Activated naive CD4-positive, alpha-beta T cell treated with anti-CD3 and anti-CD28 coated beads for 36 hours (primary cell): ENCODE measurements around the gene GAB4. TPM values are rescaled to one million over a fixed set of nuclear protein-coding genes. Genes with fewer than 3 reads are reported as not detected.

Experiments used
- CTCF ChIA-PET: fragments of 350-600 bp; sonication (Branson Sonifier 250); formaldehyde crosslinking; loops from one replicate; lab custom pipeline; 2021; ENCODE audit warnings: antibody characterized with exemption; lab: Charles Lee
- DNase-seq: peaks from one replicate; pipeline ENCODE4 v3.0.0-alpha.2; 2020
- H3K27ac Mint-ChIP-seq: one replicate; pipeline ENCODE4 v1.8.0; 2021; ENCODE audit warnings: mild to moderate bottlenecking, mixed read lengths
- H3K27me3 Mint-ChIP-seq: one replicate; pipeline ENCODE4 v1.8.0; 2021; ENCODE audit warnings: low read depth, mixed read lengths
- H3K36me3 Mint-ChIP-seq: one replicate; pipeline ENCODE4 v1.8.0; 2021; ENCODE audit warnings: low read depth, mixed read lengths
- H3K4me1 Mint-ChIP-seq: one replicate; pipeline ENCODE4 v1.8.0; 2021; ENCODE audit warnings: low read depth, mixed read lengths
- H3K4me3 Mint-ChIP-seq: one replicate; pipeline ENCODE4 v1.8.0; 2021; ENCODE audit warnings: mild to moderate bottlenecking, moderate library complexity, mixed read lengths
- H3K9me3 Mint-ChIP-seq: one replicate; pipeline ENCODE4 v1.8.0; 2021; ENCODE audit warnings: mixed read lengths
- intact Hi-C: fragments of 100-400 bp; cut with micrococcal nuclease; formaldehyde crosslinking; loops from one replicate; pipeline ENCODE4 v1.15.1; 2023
- total RNA-seq, 2 experiments: library from RNA; stranded (reverse); gene quantifications; one replicate each; pipeline ENCODE4 v1.2.3, GENCODE V29; 2021

Gene GAB4
- total RNA-seq, 2 experiments from 2014 or later: not detected

DNA sequence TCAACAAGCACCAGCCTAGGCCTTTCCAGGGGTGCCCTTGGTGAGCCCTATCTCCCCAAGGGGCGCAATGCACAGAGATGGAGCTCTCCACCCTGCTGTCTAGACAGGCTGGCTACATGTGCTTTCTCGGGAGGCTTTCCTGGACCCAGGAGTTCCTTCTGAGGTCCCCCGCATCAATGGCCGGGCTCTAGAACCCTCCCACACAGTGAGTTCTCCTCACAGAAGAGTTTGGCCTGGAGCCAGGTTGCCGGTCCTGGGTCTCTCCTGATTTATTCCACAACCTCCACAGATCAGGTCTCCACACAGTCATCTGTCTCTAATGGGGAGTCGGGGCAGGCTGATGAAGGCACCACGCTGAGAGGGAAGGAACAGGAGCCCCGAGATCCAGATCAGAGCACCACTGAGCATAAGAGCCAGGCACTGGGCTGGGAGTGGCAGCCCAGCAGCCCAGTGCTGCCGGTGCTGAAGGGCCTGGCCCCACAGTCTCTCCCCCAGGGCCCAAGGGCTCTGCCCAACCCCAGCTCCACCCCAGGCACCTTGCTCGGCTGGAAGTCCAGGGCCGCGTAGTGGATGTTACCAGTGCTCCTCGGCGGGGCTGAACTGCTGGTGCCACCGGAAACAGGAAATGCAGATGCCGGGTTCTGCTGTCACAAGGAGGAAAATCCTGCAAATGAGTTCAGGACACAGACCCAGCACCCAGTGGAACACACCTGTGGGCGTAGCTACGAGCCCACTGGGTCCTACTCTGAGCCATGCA, 44.7 kb downstream of the GAB4 start:
- Mint-ChIP-seq H3K9me3 (no peaks in the 10 kb centered on the region), H3K4me1 (no peaks in the 10 kb centered on the region), H3K4me3 (no peak overlapping the region), H3K27me3 (no peaks in the 10 kb centered on the region), H3K27ac (no peak overlapping the region), H3K36me3 (no peaks in the 10 kb centered on the region)
- CTCF ChIA-PET: no interaction called here
- intact Hi-C loops: no loop called here
- no peak for DNase-seq

DNA sequence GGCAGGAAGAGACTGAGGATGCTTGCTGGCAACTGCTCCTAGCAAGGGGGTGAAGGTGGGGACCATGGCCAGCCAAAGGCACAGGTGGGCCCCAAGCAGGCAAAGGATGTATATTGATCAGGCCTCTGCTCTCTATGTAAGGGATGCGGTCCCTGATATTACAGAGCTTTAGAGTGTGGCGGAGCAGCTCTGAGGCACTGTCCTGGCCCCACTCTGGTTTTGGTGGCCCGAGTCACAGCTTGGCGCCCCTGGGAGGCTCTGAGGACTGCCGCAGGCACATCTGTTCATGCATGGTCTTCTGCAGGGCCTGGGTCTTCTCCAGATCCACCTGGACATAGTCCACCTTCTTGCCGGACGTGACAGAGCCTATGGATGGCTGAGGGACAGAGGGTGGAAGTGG, 45.5 kb downstream of the GAB4 start:
- Mint-ChIP-seq H3K9me3 (no peaks in the 10 kb centered on the region), H3K36me3 (no peaks in the 10 kb centered on the region), H3K4me1 (no peaks in the 10 kb centered on the region), H3K4me3 (no peak overlapping the region), H3K27ac (no peak overlapping the region), H3K27me3 (no peaks in the 10 kb centered on the region)
- DNase-seq: no peak
- CTCF ChIA-PET: no interaction called here
- intact Hi-C loops: no loop called here

DNA sequence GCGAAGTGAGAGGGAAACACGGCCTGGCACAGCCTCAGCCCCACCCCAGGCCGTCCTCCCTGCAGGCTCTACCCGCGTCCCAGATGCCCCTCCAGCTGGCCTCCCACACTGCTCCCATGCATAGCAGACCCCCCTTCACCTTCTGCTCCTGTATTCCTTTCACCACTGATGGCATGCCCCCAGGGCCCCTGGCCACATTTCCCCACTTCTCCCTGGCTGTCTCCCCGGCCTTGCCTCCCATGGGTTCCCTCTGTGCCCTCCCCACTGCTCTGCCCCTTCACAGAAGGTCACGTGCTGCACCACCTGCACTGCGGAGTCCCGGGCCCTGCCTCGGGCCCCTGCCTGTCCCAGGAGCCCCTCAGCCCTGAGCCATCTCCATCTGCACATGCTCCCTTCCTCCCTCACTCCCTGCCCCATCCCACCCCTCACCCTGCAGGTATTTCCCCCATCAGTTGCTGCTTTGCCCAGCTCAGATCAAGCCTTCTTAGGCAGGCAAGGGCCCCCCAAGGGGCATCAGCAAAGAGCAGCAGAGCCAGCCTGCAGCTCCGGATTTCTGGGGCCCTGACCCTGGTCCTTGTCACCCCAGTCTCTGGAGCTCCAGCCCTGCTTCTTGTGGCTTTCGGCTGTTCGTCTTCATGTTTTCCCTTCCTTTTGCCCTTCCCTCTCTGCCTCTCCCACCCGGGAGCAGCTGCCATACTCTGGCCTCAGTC, 46.4 kb downstream of the GAB4 start:
- Mint-ChIP-seq H3K36me3 (no peaks in the 10 kb centered on the region), H3K27me3 (no peaks in the 10 kb centered on the region), H3K9me3 (no peaks in the 10 kb centered on the region), H3K4me1 (no peaks in the 10 kb centered on the region), H3K27ac (no peak overlapping the region), H3K4me3 (no peak overlapping the region)
- CTCF ChIA-PET: no interaction called here
- DNase-seq: no peak
- intact Hi-C loops: no loop called here

DNA sequence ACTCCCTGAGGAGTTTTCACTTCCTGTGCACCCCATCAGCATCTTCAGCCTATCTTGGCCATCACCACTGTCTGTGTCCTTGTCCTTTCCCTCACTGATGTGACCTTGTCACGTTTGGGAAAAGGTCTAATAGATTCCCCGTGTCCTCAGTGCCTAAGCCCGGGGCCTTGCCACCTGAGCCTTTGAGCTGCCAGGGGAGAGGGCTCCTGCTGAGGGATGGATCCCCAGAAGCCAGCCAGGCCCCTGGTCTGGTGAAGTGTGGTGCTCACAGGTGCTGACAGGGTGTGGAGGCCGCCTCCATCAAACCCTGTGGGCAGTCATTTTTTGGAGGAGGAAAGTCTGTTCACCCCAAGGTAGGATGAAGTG, 47.2 kb downstream of the GAB4 start:
- Mint-ChIP-seq H3K4me3 (no peak overlapping the region), H3K4me1 (no peaks in the 10 kb centered on the region), H3K27me3 (no peaks in the 10 kb centered on the region), H3K27ac (no peak overlapping the region), H3K36me3 (no peaks in the 10 kb centered on the region), H3K9me3 (no peaks in the 10 kb centered on the region)
- intact Hi-C loops: no loop called here
- CTCF ChIA-PET: no interaction called here
- no peak for DNase-seq

DNA sequence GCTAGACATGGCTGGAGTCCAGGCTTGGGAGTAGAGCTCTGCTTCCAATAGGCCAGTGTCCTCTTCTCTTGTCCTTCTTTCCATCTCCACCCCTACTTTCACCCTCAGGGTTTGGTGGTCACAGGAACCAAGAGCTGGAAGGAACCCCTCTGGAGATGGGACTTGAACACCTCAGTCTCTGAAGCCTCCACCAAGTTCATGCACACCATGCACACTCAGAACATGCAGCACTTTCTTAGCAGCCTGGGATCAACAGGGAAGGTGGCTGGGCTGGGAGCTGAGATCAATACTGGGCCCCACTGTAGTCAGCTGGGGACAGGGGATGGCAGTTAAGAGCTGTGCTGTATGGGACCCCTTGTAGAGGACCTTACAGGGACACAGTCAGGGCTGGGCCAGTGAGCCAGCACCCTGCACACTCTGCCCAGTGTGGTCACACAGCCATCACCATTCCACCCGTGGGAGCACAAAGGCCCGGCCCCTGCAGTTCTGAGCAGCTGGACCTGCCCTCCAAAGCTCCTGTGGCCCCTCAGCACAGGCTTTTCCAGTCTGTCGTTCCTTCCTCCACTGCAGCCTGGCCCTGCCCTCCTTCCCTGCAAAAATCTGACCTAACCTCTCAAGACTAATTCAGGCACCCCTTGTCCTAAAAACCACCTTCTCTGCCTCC, 47.7 kb downstream of the GAB4 start:
- no peaks in the 10 kb centered on the region for H3K36me3 Mint-ChIP-seq
- DNase-seq: no peak
- H3K27me3 Mint-ChIP-seq: no peaks in the 10 kb centered on the region
- no peak overlapping the region for H3K4me3 Mint-ChIP-seq
- no peak overlapping the region for H3K27ac Mint-ChIP-seq
- CTCF ChIA-PET: no interaction called here
- no peaks in the 10 kb centered on the region for H3K4me1 Mint-ChIP-seq
- intact Hi-C loops: no loop called here
- H3K9me3 Mint-ChIP-seq: no peaks in the 10 kb centered on the region

DNA sequence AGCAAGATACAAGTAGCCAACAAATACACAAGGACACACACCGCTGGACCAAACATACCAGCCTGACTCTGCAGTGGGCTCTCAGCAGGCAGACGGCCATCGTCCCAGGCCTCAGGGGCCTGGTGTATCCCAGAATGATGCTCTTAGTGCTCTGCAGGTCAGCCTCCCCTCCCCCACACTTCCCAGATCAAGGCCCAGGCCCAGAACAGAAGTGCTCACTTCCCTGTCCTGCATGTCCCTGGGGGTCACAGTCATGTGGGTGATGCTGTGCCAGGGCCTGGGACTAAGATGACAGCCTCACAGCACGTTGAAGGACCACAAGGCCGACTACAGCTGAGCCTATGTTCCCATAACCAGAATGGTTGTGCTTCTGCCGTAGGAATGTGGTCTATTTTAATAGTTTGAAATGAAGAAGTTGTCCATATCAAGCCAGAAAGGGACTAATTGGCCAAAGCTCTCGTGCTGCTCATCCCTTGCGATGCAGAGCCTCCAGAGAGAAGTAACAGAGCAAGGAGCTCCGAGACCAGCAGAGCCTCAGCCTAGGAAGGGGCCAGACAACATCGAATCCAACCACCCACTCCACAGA, 48.6 kb downstream of the GAB4 start:
- H3K4me3 Mint-ChIP-seq: no peak overlapping the region
- H3K36me3 Mint-ChIP-seq: no peaks in the 10 kb centered on the region
- no peak overlapping the region for H3K27ac Mint-ChIP-seq
- H3K27me3 Mint-ChIP-seq: no peaks in the 10 kb centered on the region
- CTCF ChIA-PET: no interaction called here
- no peaks in the 10 kb centered on the region for H3K9me3 Mint-ChIP-seq
- no peaks in the 10 kb centered on the region for H3K4me1 Mint-ChIP-seq
- intact Hi-C loops: no loop called here
- no peak for DNase-seq

DNA sequence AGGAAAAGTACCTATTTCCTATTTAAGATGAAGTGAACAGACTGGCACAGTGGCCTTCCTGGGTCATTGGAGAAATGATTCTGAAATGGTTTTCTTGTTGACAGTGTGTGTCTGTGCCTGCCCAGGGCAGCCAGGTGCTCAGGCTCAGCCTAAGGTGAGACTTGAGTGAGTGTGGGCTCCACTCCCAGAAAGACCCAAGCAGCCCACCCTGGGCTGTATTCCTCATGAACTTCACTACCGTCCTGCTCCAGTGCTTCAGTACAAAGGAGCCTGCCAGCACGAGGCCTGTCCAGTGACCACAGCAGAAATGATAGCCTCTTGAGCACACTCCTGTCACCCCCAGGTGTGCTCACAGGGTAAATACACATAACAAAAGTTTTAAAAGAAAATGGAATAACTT, 49.5 kb downstream of the GAB4 start:
- H3K36me3 Mint-ChIP-seq: no peaks in the 10 kb centered on the region
- no peaks in the 10 kb centered on the region for H3K9me3 Mint-ChIP-seq
- H3K4me3 Mint-ChIP-seq: no peak overlapping the region
- DNase-seq: no peak
- H3K27ac Mint-ChIP-seq: no peak overlapping the region
- H3K4me1 Mint-ChIP-seq: no peaks in the 10 kb centered on the region
- H3K27me3 Mint-ChIP-seq: no peaks in the 10 kb centered on the region
- CTCF ChIA-PET: no interaction called here
- intact Hi-C loops: no loop called here

DNA sequence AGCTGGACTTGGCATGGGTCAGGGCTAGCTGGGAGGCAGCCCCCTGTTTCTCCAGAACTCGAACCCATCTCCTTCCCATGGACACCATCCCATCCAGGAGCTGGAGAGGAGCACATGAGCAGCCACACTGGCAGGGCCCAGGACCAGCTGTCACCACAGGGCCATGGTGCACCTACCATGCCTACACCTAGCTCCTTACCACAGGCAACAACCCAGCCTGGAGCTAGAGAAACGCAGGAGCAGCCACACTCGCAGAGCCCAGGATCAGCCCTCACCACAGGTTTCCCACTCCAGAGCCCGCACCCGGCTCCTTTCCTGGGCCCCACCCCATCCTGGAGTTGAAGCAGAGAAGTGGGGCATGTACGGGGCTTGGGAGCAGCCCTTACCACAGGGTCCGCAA, 50.2 kb downstream of the GAB4 start:
- no peaks in the 10 kb centered on the region for H3K36me3 Mint-ChIP-seq

DNA sequence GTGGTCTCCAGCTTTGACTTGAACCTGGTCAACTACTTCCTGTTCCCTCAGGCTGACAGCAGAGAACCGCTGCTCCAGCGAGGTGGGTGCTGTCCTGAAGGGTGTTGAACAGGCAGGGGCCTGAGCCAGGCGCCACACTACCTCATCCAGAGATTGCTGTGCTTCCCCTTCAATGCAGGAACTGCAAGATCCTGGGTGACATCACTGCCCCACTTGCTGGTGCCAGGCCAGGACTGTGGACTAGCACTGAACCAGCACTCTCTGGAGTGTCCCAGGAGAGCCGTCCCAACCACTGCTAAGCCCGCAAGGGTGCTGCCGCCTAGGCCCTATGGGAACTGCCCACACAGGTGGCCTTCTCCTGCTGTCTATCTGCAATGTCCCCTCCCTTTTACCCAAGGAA, 51.7 kb downstream of the GAB4 start:
- Mint-ChIP-seq H3K4me3 (no peak overlapping the region), H3K27me3 (no peaks in the 10 kb centered on the region), H3K36me3 (no peaks in the 10 kb centered on the region), H3K9me3 (no peaks in the 10 kb centered on the region), H3K27ac (no peak overlapping the region), H3K4me1 (no peaks in the 10 kb centered on the region)
- CTCF ChIA-PET: no interaction called here
- intact Hi-C loops: no loop called here
- no peak for DNase-seq

More for the DNA sequence above, 50.2 kb downstream of the GAB4 start:
- Mint-ChIP-seq H3K4me1 (no peaks in the 10 kb centered on the region), H3K9me3 (no peaks in the 10 kb centered on the region), H3K27me3 (no peaks in the 10 kb centered on the region), H3K27ac (no peak overlapping the region), H3K4me3 (no peak overlapping the region)
- no peak for DNase-seq
- intact Hi-C loops: no loop called here
- CTCF ChIA-PET: no interaction called here

DNA sequence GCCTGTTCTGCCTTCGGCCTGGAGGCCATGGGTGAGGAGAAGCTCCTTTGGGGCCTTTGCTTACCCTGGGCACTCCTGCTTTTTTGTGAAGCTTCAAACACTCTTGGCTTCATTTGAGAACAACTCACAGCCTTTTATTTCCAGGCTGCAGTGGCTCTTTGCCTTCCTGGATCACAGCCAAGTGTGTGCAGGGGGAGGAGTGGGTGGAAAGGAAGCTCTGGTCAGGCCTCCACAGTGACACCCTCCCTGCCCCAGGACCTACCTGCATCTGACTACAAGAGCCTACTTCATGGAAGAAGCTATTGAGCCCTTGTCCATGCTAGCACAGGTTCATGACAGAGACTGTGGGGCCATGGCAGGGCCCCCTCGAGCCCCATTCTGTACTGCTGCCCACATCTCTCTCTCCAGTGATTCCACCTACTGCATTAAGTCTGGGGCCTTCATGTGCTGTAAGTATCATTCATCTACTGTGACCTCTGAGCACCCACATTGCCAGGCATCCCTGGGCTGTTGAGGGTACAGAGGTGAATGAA, 52.3 kb downstream of the GAB4 start:
- H3K4me1 Mint-ChIP-seq: no peaks in the 10 kb centered on the region
- DNase-seq: no peak
- no peaks in the 10 kb centered on the region for H3K36me3 Mint-ChIP-seq
- intact Hi-C loops: no loop called here
- CTCF ChIA-PET: no interaction called here
- H3K9me3 Mint-ChIP-seq: no peaks in the 10 kb centered on the region
- H3K27me3 Mint-ChIP-seq: no peaks in the 10 kb centered on the region
- no peak overlapping the region for H3K27ac Mint-ChIP-seq
- no peak overlapping the region for H3K4me3 Mint-ChIP-seq

DNA sequence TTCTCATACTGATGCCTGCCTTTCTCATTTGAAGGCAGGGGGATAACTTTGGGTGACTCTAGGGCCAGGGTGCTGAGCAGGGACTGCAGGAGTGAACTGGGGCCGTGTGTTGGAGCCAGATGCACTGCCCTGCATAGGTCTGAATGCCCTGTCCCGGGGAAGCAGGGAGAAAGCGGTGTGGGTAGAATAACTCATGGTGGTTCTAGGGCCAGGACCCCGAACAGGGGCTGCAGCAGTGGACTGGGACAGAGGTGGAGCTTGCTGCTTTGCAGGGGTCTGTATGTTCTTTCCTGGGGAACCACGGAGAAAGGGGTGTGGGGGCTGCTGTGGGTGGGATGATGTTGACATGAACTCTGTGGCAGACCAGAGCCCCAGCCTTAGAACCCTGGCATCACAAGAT, 52.9 kb downstream of the GAB4 start:
- H3K27ac Mint-ChIP-seq: no peak overlapping the region
- H3K36me3 Mint-ChIP-seq: no peaks in the 10 kb centered on the region
- no peaks in the 10 kb centered on the region for H3K9me3 Mint-ChIP-seq
- CTCF ChIA-PET: no interaction called here
- intact Hi-C loops: no loop called here
- H3K27me3 Mint-ChIP-seq: no peaks in the 10 kb centered on the region
- DNase-seq: no peak
- H3K4me3 Mint-ChIP-seq: no peak overlapping the region
- H3K4me1 Mint-ChIP-seq: peaks cover 3% of the 10 kb centered on the region

DNA sequence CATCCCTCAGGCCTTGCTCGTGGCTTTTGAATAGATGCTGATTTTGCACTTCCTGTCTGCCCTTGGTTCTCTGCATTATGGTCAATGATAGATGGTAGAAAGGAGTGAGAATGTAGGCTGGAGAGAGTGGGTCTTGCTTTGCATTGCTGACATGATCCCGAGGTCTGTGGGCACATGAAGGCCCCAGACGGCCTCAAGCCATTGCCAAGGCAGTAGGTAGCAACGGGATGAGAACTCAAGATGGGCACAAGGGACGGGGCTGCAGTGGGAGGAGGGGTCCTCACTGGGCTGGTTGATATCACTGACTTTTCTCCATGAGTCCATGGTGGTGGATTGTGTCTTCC, 54.0 kb downstream of the GAB4 start:
- CTCF ChIA-PET: no interaction called here
- Mint-ChIP-seq H3K36me3 (no peaks in the 10 kb centered on the region), H3K27ac (no peak overlapping the region), H3K4me3 (no peak overlapping the region), H3K4me1 (peaks cover 14% of the 10 kb centered on the region), H3K27me3 (no peaks in the 10 kb centered on the region), H3K9me3 (no peaks in the 10 kb centered on the region)
- DNase-seq: no peak
- intact Hi-C loops: no loop called here
